GM21367 (cell line): ENCODE data around the gene TMEM178B.
"Not testable (repeated sequence)": the region's sequence is repeated elsewhere in the genome, so short reads cannot be mapped to it uniquely, and the experiment has no call there.

Experiments used
- ATAC-seq: cut with Tn5 transposase; IDR thresholded peaks from one replicate; pipeline ENCODE4 v1.9.1; 2021; ENCODE audit not compliant: unreplicated experiment

TMEM178B gene

DNA sequence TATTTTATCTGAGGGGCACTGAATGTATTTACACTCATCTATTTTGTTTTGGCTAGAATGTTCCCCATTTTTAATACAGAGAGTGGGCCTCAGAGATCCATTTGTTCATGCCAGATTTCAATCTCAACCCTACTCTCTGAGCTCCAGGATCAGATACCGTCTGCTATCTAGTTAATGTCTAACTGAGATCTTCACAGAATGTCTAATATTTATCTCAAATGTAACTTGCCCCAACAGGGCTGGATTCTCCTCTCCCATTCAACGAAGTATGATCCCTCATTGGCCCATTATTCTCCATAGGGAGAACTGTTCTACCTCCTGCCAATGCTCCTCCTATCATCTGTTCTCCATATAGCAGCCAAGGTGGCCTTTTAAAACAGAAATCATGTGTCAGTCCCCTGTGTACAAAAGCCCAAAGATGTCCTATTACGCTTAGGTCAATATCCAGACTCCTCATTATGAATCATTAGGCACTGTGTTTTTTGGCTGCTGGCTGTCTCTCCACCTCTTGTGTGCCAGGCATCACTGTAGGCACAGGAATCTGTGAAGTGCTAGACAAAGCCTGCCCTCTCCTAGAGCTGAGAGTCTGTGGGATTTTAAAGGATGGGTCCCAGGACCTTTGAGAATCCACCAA is 308.0 kb downstream of the TMEM178B start:
- ATAC-seq, result no peak

- ATAC-seq, result not testable (repeated sequence)
Measured at GRCh38 chr7:141383356-141383755, 309.5 kb downstream of the TMEM178B start.

DNA sequence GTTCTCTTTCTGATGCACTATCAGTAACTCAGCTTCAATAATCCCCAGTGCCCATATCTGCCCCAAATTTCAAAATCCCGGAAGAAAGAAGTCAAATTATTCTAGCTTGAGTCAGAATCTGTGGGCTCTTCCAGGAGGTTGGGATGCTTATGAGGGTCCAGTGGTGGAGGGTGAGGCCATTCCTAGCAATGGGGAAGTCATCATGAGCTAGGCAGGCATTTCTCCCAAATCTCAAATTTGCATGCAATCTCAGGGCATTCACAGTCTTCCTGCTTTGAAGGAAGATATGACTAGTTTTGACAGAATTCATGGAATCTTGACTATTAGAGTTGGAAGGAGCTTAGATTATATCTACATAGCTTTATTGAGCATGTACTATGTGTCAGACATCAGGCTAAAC is 313.0 kb downstream of the TMEM178B start:
- no peak for ATAC-seq

DNA sequence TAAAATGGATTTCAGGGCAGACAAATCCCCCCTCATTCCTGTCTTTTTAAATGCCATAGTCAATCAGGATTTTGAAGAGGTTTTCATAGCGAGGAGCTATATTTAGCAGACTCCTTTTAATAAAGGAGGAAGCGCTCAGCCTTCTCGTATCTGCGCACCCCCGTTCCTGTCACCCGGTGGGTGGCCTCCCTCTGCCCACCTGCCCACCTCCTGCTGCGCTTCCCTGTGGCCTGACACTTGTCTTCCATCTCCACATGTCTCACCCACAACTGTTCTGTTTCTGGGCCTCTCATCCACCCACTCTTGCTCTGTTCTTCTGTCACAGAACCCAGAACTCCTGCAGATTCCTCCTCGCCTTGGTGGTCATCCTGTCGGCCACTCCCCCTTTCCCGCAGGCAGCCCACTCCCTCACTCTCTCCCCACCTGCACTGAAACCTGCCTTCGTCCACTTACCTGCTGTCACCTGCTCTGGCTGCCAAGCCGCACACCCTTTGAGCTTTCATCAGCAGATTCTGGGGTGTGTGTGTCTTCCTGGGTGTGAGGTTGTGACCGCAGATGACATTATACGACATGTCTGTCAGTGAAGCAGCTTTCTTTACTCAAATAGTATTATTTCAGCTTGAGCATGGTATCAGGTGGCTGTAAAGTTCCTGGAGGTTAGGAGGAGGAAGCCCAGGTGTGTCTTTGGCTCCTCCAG is 313.8 kb downstream of the TMEM178B start:
- no peak for ATAC-seq

DNA sequence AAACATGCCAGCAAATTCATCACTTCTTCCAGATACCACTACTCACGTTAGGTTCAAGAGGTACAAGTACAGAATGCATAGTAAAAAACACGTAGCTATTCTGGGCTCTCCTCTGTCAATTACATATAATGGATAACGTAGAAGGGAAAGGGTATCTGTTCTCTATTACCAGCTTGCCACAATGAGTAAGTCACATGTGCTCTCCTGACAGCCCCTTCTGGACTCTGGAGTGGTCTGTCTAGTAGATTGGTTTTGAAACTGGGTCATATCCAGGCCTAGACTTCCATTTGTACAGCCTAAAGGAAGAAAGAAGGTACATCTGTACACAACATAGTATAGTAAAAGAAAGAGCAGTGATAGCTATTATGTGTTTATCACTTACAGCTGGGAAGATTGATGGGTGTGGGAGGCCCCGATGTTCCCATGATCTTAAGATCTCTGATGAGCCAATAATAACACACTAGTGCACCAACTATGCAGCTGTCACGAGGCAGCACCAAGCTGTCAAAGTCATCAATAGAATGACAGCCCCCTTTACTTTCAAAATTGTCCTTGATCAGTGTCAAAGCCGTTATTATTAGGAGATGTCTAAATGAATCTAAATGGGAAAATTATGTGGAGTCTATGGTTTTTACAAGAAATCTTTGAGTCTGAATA is 315.4 kb downstream of the TMEM178B start:
- no peak for ATAC-seq

GRCh38 chr7:141390339-141390738 is 316.5 kb downstream of the TMEM178B start:
- ATAC-seq, result no peak

DNA sequence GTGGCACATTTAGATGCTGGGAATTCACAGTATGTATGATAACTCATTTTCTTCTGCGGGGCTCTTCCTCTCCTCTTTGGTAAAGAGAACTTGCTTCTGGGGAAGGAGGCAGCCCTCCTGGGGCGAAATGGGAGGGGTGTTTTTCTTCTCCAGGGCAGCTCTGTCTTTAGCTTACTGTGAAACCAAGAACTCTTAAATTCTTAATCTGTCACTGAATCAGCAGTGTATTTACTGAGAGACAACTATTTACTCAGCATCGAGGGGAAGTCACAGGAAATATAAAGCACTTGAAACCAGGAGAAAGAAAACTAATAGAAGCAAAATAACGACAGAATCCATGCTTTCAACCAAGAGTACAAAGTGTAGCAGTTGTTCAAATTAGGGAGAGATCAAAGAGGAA is 319.2 kb downstream of the TMEM178B start:
- no peak for ATAC-seq

GRCh38 chr7:141397236-141398163 is 323.6 kb downstream of the TMEM178B start:
- ATAC-seq, result no peak

- ATAC-seq, result no peak
Measured at GRCh38 chr7:141400356-141400755, 326.5 kb downstream of the TMEM178B start.

DNA sequence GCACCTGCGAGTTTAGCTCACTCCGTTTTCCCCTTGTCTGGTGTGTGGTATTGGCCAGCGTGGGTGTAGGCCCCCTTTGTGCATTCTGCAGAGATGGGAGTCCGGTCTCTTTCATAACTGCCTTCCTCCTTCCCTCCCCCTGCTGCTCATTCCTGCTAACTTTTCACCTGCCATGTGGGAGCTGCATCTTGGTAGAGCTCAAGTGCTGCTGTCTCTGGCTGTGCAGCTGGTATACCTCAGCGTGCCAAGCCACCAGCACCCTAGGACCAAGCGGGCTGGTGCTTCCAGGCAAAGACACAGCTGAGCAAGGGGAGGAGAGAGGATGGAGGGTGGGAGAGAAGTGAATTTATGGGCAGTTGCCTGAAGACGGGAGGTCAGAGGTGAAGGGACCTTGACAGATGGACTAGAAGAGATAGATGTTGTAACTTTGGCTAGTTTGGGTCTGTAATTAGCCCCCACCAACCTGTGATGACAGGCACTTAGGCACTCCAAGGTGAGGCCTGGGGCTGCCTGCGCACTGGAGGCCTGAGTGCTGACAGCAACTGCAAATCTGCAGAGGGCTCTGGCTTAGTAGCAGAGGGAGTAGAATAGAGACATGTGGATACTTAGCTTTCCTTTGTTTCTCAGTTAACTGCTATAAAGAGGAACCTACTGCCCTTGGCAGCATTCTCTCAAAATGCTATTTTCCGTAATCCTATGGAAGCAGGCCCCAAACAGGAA is 328.6 kb downstream of the TMEM178B start:
- no peak for ATAC-seq

DNA sequence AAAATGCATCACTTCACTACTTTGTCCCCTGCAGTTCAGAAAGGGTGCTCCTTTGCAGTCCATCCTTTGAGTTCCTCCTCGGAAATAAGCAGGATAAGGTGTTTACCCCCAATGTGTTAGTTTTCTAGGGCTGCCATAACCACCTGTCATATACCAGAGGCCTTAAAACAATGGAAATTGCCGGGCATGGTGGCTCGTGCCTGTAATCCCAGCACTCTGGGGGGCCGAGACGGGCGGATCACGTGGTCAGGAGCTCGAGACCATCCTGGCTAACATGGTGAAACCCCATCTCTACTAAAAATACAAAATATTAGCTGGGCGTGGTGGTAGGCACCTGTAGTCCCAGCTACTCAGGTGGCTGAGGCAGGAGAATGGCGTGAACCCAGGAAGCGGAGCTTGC is 330.0 kb downstream of the TMEM178B start:
- not testable (repeated sequence) for ATAC-seq

DNA sequence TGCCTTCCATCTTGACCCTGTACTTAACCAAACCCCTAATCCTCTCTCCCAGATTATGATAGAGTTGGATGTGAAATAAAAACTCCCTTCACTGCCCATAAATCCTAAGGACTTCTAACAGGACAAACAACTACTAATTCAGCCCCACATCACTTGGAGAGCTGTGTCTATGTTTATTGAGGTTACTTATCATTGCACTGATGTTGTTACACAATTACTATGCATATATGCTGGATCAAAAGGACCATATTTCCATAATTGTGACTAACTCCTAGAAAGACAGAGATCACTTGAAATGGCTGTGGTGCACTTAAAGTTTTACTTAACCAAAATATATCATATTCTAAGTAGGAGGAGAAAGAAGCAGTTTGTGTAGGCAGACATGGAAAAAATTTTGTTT is 332.5 kb downstream of the TMEM178B start:
- no peak for ATAC-seq

- no peak for ATAC-seq
Measured at GRCh38 chr7:141407893-141408292, 334.0 kb downstream of the TMEM178B start.

GRCh38 chr7:141408440-141408839 is 334.6 kb downstream of the TMEM178B start:
- ATAC-seq, result no peak

- no peak for ATAC-seq
Measured at GRCh38 chr7:141409219-141409618, 335.4 kb downstream of the TMEM178B start.

GRCh38 chr7:141409801-141410329 is 336.0 kb downstream of the TMEM178B start:
- no peak for ATAC-seq

DNA sequence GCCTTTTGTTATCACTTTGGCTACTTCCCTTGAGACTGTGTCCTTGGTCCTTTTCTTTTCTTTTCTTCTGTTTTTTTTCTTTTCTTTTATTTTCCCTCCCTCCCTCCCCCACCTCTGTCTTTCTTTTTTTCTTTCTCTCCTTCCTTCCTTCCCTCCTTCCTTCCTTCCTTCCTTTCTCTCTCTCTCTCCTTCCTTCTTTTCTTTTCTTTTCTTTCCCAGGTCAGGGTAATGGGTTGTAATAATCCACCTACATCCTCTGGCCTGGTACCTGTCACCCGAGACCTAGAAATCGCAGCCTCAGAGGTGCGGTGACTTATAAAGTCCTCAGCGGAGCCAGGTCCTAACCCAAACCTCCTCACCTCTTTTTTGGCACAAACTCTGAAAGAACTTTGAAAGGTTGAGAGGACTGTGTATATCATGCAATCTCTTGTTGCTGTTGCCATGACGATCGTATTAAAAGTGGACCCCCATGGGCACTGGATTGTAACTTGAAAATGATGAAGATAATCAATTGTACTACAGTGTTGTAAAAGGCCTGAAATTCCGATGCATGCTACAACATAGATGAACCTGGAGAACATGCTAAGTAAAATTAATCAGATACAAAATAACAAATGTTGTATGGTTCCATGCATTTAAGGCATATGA is 336.6 kb downstream of the TMEM178B start:
- no peak for ATAC-seq

DNA sequence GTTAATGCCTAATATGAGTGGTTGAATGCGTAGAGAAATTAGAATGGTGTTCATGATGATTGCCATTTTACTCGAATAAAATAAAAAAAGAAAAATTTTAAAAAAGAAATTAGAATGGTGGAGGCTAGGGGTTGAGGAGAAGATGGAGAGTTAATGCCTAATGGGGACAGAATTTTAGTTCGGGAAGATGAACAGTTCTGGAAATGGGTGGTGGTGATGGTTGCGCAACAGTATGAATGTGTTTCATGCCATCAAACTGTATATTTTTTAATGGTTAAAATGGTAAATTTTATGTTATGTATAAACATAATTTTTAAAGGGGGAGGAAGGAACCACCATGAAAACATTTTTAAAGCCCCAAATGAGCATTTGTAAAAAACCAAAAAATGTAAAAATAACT is 337.3 kb downstream of the TMEM178B start:
- no peak for ATAC-seq

DNA sequence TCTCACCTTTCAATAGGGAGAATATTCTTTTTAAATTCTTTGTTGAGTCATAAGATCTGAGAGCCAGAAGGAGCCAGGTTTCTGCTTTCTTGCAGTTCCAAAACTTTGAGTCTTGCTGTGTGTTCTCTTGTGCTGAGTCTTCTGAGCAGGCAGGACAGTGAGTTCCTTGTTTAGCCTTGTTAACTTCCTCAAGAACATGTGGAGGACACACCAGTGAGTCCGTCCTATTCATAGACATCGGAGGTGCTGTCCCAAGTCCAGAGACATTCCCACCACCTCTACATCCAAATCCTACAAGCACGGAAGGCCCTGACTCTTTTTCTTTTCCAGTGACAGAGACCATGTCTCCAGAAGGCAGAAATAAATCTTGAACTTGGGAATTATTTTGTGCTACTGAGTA is 342.1 kb downstream of the TMEM178B start:
- no peak for ATAC-seq
